IMR-90 (cell line): ENCODE data around the gene ANK2. TPM values are rescaled to one million over a fixed set of nuclear protein-coding genes. Genes with fewer than 3 reads are reported as not detected.

Source experiments
- ATAC-seq: fragments of 200-7000 bp; cut with Tn5 transposase; 2 replicates; pipeline ENCODE4 v1.9.1; 2020; ENCODE audit warnings: low read depth, mild to moderate bottlenecking, moderate library complexity
- BruUV-seq: library from RNA; stranded (reverse); fragments of 400-500 nt; replicated peaks from 2 replicates; lab custom pipeline; 2021; lab: Mats Ljungman, UMichigan
- CTCF ChIA-PET: fragments of 300-600 bp; formaldehyde crosslinking; extraction: SDS; loops from one replicate; lab custom pipeline; 2021; ENCODE audit warnings: antibody characterized with exemption; lab: Yijun Ruan, JAX
- POLR2A ChIA-PET: fragments of 300-600 bp; sonication (Branson Sonifier 250); formaldehyde crosslinking; loops from one replicate; lab custom pipeline; 2022; ENCODE audit warnings: antibody characterized with exemption; ENCODE audit not compliant: unreplicated experiment; lab: Charles Lee
- DNase-seq: peaks from one replicate; pipeline ENCODE4 v3.0.0; 2013
- H2AFZ ChIP-seq: replicated peaks from 2 replicates; pipeline ENCODE3; 2013; ENCODE audit warnings: low read length, mild to moderate bottlenecking; ENCODE audit not compliant: poor library complexity
- H2AK5ac ChIP-seq: 2 replicates; pipeline ENCODE4 v1.6.1; 2013; ENCODE audit warnings: low read depth, low read length, inconsistent platforms
- H2AK9ac ChIP-seq: replicated peaks from 2 replicates; pipeline ENCODE3; 2013; ENCODE audit warnings: mild to moderate bottlenecking, low read depth, low read length, moderate library complexity; ENCODE audit not compliant: poor library complexity
- H2BK120ac ChIP-seq: 2 replicates; pipeline ENCODE4 v1.6.1; 2013; ENCODE audit warnings: low read depth, low read length, inconsistent platforms
- H2BK15ac ChIP-seq: 3 replicates; pipeline ENCODE4 v1.6.1; 2013; ENCODE audit warnings: low read depth, low read length, inconsistent platforms
- H2BK20ac ChIP-seq: 2 replicates; pipeline ENCODE4 v1.6.1; 2013; ENCODE audit warnings: low read depth, mild to moderate bottlenecking, inconsistent platforms, low read length, moderate library complexity
- H2BK5ac ChIP-seq: 2 replicates; pipeline ENCODE4 v1.6.1; 2013; ENCODE audit warnings: mild to moderate bottlenecking, low read depth, low read length, inconsistent platforms; ENCODE audit not compliant: poor library complexity, severe bottlenecking
- H3K14ac ChIP-seq: replicated peaks from 2 replicates; pipeline ENCODE4 v1.6.1; 2013; ENCODE audit warnings: low read depth, low read length, inconsistent platforms
- H3K18ac ChIP-seq: 2 replicates; pipeline ENCODE4 v1.6.1; 2013; ENCODE audit warnings: low read depth, low read length, control low read depth
- H3K23ac ChIP-seq: 2 replicates; pipeline ENCODE4 v1.6.1; 2013; ENCODE audit warnings: low read depth, low read length, inconsistent platforms
- H3K27ac ChIP-seq: 2 replicates; pipeline ENCODE4 v1.5.1; 2013; ENCODE audit warnings: mild to moderate bottlenecking, control low read depth, low read length; ENCODE audit not compliant: insufficient read depth
- H3K27me3 ChIP-seq: 2 replicates; pipeline ENCODE4 v1.6.1; 2013; ENCODE audit warnings: low read length; ENCODE audit not compliant: control insufficient read depth, insufficient read depth
- H3K36me3 ChIP-seq: 2 replicates; pipeline ENCODE4 v1.6.1; 2013; ENCODE audit warnings: low read length, mixed read lengths; ENCODE audit not compliant: control insufficient read depth, insufficient read depth
- H3K4ac ChIP-seq: 2 replicates; pipeline ENCODE4 v1.6.1; 2013; ENCODE audit warnings: low read depth, low read length, inconsistent platforms
- H3K4me1 ChIP-seq: 2 replicates; pipeline ENCODE4 v1.6.1; 2013; ENCODE audit warnings: low read length, mixed read lengths; ENCODE audit not compliant: control insufficient read depth, insufficient read depth
- H3K4me2 ChIP-seq: 2 replicates; pipeline ENCODE4 v1.6.1; 2013; ENCODE audit warnings: low read depth, mild to moderate bottlenecking, control low read depth, low read length, moderate library complexity
- H3K4me3 ChIP-seq: 2 replicates; pipeline ENCODE4 v1.5.1; 2013; ENCODE audit warnings: low read depth, mild to moderate bottlenecking, control low read depth, low read length, moderate library complexity; ENCODE audit not compliant: insufficient read depth
- H3K56ac ChIP-seq: 2 replicates; pipeline ENCODE4 v1.6.1; 2013; ENCODE audit warnings: low read length, inconsistent platforms; ENCODE audit not compliant: insufficient read depth; ENCODE audit errors: extremely low read depth
- H3K79me1 ChIP-seq, 2 experiments: 2 replicates each; pipeline ENCODE4 v1.6.1; 2013; ENCODE audit warnings: low read length in 2 of 2, inconsistent platforms in 1 of 2, low read depth in 1 of 2
- H3K9ac ChIP-seq: 2 replicates; pipeline ENCODE4 v1.6.1; 2013; ENCODE audit warnings: low read depth, low read length, control low read depth
- H3K9me1 ChIP-seq: 2 replicates; pipeline ENCODE4 v1.6.1; 2013; ENCODE audit warnings: low read length, inconsistent platforms; ENCODE audit not compliant: insufficient read depth
- H3K9me3 ChIP-seq: 2 replicates; pipeline ENCODE4 v1.6.1; 2013; ENCODE audit warnings: low read length; ENCODE audit not compliant: control insufficient read depth, insufficient read depth
- H4K20me1 ChIP-seq: 2 replicates; pipeline ENCODE4 v1.6.1; 2013; ENCODE audit warnings: low read length, inconsistent platforms; ENCODE audit not compliant: insufficient read depth
- H4K5ac ChIP-seq: 2 replicates; pipeline ENCODE4 v1.6.1; 2013; ENCODE audit warnings: mild to moderate bottlenecking, low read depth, low read length, control low read depth
- H4K8ac ChIP-seq, 2 experiments: 2 replicates each; pipeline ENCODE4 v1.6.1; 2013; ENCODE audit warnings: low read depth in 2 of 2, low read length in 2 of 2, control low read depth in 1 of 2, inconsistent platforms in 1 of 2
- H4K91ac ChIP-seq: 2 replicates; pipeline ENCODE4 v1.6.1; 2013; ENCODE audit warnings: low read depth, low read length, inconsistent platforms; ENCODE audit not compliant: insufficient read depth
- CEBPB ChIP-seq: IDR thresholded peaks from 2 replicates; pipeline ENCODE4 v1.6.1; 2012; ENCODE audit warnings: low read depth, low read length, improper control_type of control experiment
- MAZ ChIP-seq: IDR thresholded peaks from 2 replicates; pipeline ENCODE4 v1.6.1; 2012; ENCODE audit warnings: low read depth, mild to moderate bottlenecking, low read length, improper control_type of control experiment, moderate library complexity, borderline replicate concordance
- MXI1 ChIP-seq: IDR thresholded peaks from 2 replicates; pipeline ENCODE4 v1.6.1; 2012; ENCODE audit warnings: low read depth, mild to moderate bottlenecking, low read length, moderate library complexity, borderline replicate concordance
- WGBS, 2 experiments: methylation state at CpG; one replicate each; pipeline versions ENCODE4 v1.1.5 to v1.1.7; 2013; ENCODE audit warnings: missing lambda C conversion rate in 2 of 2; ENCODE audit not compliant: insufficient read length in 1 of 2; ENCODE audit errors: extremely low coverage in 2 of 2; 5-methylcytosine and 5-hydroxymethylcytosine counted together
- dilution Hi-C: fragments of 300-500 bp; cut with HindIII; formaldehyde crosslinking; loops from one replicate; pipeline ENCODE4 v1.14.3; 2018; ENCODE audit warnings: low sequenced_read_pairs; ENCODE audit not compliant: unreplicated experiment
- in situ Hi-C: fragments of 300-500 bp; cut with MboI; formaldehyde crosslinking; loops from 3 replicates; pipeline ENCODE4 v1.14.3; 2019; ENCODE audit warnings: low sequenced_read_pairs, inconsistent platforms, mixed read lengths
- intact Hi-C: fragments of 100-400 bp; cut with micrococcal nuclease; formaldehyde crosslinking; loops from 2 replicates; pipeline ENCODE4 v1.10.0; 2022
- polyA plus RNA-seq, 3 experiments: library from polyadenylated mRNA; depleted of rRNA; stranded (reverse); fragments of >200 nt; gene quantifications; 2 replicates each; pipeline ENCODE4 v1.2.3, GENCODE V29; 2012; ENCODE audit warnings: low replicate concordance in 1 of 3
- total RNA-seq: library from RNA; depleted of rRNA; stranded (reverse); fragments of >200 nt; gene quantifications from 2 replicates; pipeline ENCODE4 v1.2.3, GENCODE V29; 2012
- TF ChIP-seq, protein P1 (sequence below): fragments of 150-350 bp; IDR thresholded peaks from 2 replicates; pipeline ENCODE4 v1.6.1; 2017; ENCODE audit warnings: mild to moderate bottlenecking, antibody characterized with exemption, low read length, low read depth

The ANK2 gene
- total and polyA plus RNA-seq, 2 of the 4 experiments (the other 2 are of a cell fraction): 0.82 to 6.6 TPM

DNA sequence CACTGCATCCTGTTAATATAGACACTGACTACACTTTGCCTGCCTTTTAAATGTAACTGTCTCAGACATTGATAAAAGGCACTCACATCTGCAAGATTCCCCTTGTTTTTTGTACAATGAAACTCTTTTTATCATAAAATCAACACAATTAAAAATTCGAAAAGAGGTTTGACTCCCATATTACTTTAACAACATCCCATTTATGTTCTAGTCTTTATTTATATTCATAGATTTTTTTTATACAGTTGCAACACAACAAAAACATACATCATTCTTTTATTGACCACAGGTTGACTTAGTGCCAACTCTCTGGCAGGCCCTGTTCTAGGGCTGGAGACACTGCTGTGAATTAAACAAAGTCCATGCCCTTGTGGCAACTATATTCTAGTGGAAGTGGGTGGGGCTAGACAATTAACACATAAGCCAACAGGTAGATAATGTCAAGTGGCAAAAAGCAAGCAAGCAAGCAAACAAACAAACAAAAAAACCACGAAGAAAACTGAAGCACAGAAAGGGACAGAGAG lies 36.8 kb downstream of the ANK2 start:
- Histone ChIP-seq H3K56ac (no peak overlapping the region), H4K91ac (no peak overlapping the region), H3K79me1 (no peaks in the 10 kb centered on the region), H3K14ac (no peak overlapping the region), H3K9me1 (no peaks in the 10 kb centered on the region), H3K9ac (no peak overlapping the region), H3K4me3 (no peak overlapping the region), H3K27ac (no peak overlapping the region), H3K18ac (no peak overlapping the region), H2BK120ac (no peak overlapping the region), H3K27me3 (no peaks in the 10 kb centered on the region), H3K23ac (no peak overlapping the region), H2AK9ac (no peak overlapping the region), H2BK20ac (no peak overlapping the region), H2AK5ac (no peak overlapping the region), H3K36me3 (no peaks in the 10 kb centered on the region), H3K4me1 (no peaks in the 10 kb centered on the region), H3K9me3 (no peaks in the 10 kb centered on the region), H4K5ac (no peak overlapping the region), H4K20me1 (no peaks in the 10 kb centered on the region), H4K8ac (no peak overlapping the region), H3K4me2 (no peak overlapping the region), H2BK5ac (no peak overlapping the region), H2AFZ (no peak overlapping the region), H3K4ac (no peak overlapping the region), H2BK15ac (no peak overlapping the region)
- dilution Hi-C loops (no loop called here), intact Hi-C loops (no loop called here), in situ Hi-C loops (no loop called here)
- DNase-seq: no peak
- CTCF ChIA-PET: no interaction called here
- ATAC-seq: no peak
- WGBS, 2 experiments: no CpG with 5 or more reads among the region's 2 CpGs
- POLR2A ChIA-PET: no interaction called here
- no peak for TF ChIP-seq MXI1
- TF ChIP-seq MAZ: no peak
- no peak for TF ChIP-seq CEBPB
- TF ChIP-seq, protein P1, sequence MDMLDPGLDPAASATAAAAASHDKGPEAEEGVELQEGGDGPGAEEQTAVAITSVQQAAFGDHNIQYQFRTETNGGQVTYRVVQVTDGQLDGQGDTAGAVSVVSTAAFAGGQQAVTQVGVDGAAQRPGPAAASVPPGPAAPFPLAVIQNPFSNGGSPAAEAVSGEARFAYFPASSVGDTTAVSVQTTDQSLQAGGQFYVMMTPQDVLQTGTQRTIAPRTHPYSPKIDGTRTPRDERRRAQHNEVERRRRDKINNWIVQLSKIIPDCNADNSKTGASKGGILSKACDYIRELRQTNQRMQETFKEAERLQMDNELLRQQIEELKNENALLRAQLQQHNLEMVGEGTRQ: no peak
- BruUV-seq: no TSS peak
